K562 (cell line): Measurements from ENCODE around the gene TRPM2.

ENCODE experiments used
- CCNT2 ChIP-seq: IDR thresholded peaks from 2 replicates; pipeline ENCODE4 v1.6.1; 2011; ENCODE audit warnings: borderline replicate concordance, low read depth, mild to moderate bottlenecking, moderate library complexity, mixed read lengths, low read length; ENCODE audit not compliant: insufficient read length; ENCODE audit errors: extremely low read depth
- E2F3 ChIP-seq: fragments of 250-450 bp; sonication (Bioruptor Pico); IDR thresholded peaks from 2 replicates; pipeline ENCODE4 v1.4.0; 2020; ENCODE audit warnings: mild to moderate bottlenecking
- FOXA3 ChIP-seq, 2 experiments: fragments of 450-650 bp in 1 of 2; sonication (generic) in 1 of 2; formaldehyde crosslinking; IDR thresholded peaks in 1 of 2; conservative IDR thresholded peaks in 1 of 2; 2 replicates each; pipeline versions ENCODE4 v1.4.0 to v1.8.0; 2020 to 2022; ENCODE audit warnings: mild to moderate bottlenecking in 2 of 2, missing genetic modification reagents in 1 of 2
- NCOR1 ChIP-seq: fragments of 450-650 bp; IDR thresholded peaks from 2 replicates; pipeline ENCODE4 v1.6.1; 2016; ENCODE audit warnings: mild to moderate bottlenecking, moderate library complexity
- POLR2AphosphoS2 ChIP-seq: IDR thresholded peaks from 2 replicates; pipeline ENCODE4 v1.6.1; 2012; ENCODE audit warnings: low read length, improper control_type of control experiment
- POLR2AphosphoS5 ChIP-seq: IDR thresholded peaks from 2 replicates; pipeline ENCODE4 v1.6.1; 2011; ENCODE audit warnings: mild to moderate bottlenecking, low read depth, low read length, moderate library complexity; ENCODE audit not compliant: control insufficient read depth, insufficient read depth
- PPARD ChIP-seq: fragments of 250-450 bp; sonication (Bioruptor Pico); IDR thresholded peaks from 2 replicates; pipeline ENCODE4 v1.8.0; 2022; ENCODE audit warnings: inconsistent platforms, mild to moderate bottlenecking, moderate library complexity
- RBBP5 ChIP-seq: fragments of 200-600 bp; sonication (generic); IDR thresholded peaks from 2 replicates; pipeline ENCODE4 v1.6.1; 2012; ENCODE audit warnings: borderline replicate concordance, mild to moderate bottlenecking, low read length, control low read depth, inconsistent platforms; ENCODE audit not compliant: insufficient read depth, poor library complexity, severe bottlenecking
- ZFP36 ChIP-seq: fragments of 150-350 bp; IDR thresholded peaks from 2 replicates; pipeline ENCODE4 v1.6.1; 2018; ENCODE audit warnings: low read length, low read depth; ENCODE audit not compliant: partially characterized antibody
- ZNF140 ChIP-seq: fragments of 250-450 bp; sonication (Bioruptor Pico); IDR thresholded peaks from 2 replicates; pipeline ENCODE4 v1.8.0; 2021; ENCODE audit warnings: moderate library complexity, mild to moderate bottlenecking, inconsistent platforms
- ZNF3 ChIP-seq: fragments of 250-450 bp; sonication (Bioruptor Pico); IDR thresholded peaks from 2 replicates; pipeline ENCODE4 v1.5.0; 2021; ENCODE audit warnings: mild to moderate bottlenecking, moderate library complexity
- TF ChIP-seq, protein P1 (sequence below): fragments of 250-450 bp; sonication (Bioruptor Pico); IDR thresholded peaks from 2 replicates; pipeline ENCODE4 v1.5.0; 2021; ENCODE audit warnings: mild to moderate bottlenecking, moderate library complexity

DNA sequence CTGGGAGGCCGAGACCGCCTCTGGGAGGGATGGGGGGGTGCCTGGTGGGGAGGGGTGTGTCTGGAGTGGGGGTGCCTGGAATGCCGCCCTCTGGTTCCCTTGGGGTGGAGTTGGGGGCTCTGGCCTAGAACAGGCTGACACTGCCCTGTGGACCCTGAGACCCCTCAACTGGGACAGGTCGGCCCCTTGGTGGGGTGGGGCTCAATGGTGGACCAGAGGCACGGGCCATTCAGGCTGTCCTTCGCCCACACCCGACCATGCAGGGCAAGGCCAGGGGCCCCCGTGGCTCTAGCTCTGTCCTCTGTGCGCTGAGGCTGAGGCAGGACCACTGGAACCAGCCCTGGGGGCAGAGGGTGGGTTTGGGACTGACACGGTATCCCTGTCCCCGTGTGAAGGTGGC is 38.9 kb upstream of the TRPM2 start:
- TF ChIP-seq FOXA3 (CRISPR knock-in tag; conservative IDR thresholded peaks at IDR 0.05 in 1 of 2, IDR thresholded peaks at IDR 0.05 in 1 of 2) (no peak), NCOR1 (no peak), E2F3 (no peak), ZFP36 (no peak), POLR2AphosphoS5 (no peak), ZNF140 (CRISPR knock-in tag) (no peak), POLR2AphosphoS2 (no peak), RBBP5 (no peak), CCNT2 (no peak), PPARD (CRISPR knock-in tag) (no peak), ZNF3 (CRISPR knock-in tag) (no peak)
- TF ChIP-seq, protein P1, sequence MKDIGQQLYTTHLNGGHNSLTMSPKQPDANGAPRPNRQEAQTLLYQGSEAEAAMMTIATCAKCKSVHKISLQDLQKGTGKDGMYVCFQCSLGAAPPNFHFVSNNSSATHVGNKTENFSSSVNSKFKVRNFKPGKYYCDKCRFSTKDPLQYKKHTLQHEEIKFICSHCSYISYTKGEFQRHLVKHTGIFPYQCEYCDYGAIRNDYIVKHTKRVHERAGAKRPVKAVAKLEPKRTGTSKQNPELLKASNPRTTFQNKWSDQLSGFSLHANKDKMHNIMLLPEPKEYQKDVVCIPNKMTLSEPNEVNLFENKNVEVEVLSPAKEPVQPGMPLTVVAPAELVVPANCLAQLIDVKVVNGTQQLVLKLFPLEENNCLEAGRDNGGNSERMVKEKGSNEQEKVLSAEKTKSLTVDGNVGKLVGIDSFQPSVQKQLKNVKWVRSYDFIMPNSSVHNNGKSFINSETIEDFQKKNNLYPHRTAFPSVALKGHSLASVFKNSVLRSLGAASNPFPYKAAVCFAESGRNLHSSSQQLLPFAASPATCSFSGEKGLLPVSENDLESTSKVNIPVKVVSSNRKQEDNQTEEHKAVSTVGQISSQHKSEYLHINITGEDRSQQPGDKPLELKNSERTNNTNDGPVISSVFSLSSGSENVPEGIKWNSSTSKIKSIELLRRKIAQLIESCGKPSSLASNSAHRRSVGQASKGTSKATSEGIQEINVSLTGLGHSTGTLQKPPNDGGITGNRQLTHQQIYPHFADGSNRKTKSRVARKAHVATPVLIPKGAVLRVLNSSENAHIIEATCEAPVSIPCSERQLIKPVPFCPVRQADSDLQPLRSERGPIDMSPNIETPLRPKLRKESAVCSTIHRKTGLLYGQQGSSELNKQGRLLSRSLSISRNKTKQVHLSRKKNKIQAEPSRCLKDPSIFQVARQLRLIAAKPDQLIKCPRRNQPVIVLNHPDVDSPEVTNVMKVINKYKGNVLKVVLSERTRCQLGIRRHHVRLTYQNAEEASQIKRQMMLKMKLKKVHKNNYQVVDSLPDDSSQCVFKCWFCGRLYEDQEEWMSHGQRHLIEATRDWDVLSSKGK (CRISPR knock-in tag), result no peak
